Activated CD8-positive, alpha-beta memory T cell treated with anti-CD3 and anti-CD28 coated beads for 36 hours (primary cell): ENCODE measurements around the gene COX6B2. TPM values are rescaled to one million over a fixed set of nuclear protein-coding genes. Genes with fewer than 3 reads are reported as not detected.
"Not testable (repeated sequence)": the region's sequence is repeated elsewhere in the genome, so short reads cannot be mapped to it uniquely, and the experiment has no call there.

Experiments
- CTCF ChIA-PET: fragments of 350-600 bp; sonication (Branson Sonifier 250); formaldehyde crosslinking; loops from one replicate; lab custom pipeline; 2021; ENCODE audit warnings: antibody characterized with exemption; lab: Charles Lee
- POLR2A ChIA-PET: fragments of 350-600 bp; sonication (Branson Sonifier 250); formaldehyde crosslinking; loops from one replicate; lab custom pipeline; 2021; ENCODE audit warnings: antibody characterized with exemption; lab: Charles Lee
- total RNA-seq, 2 experiments: library from RNA; stranded (reverse); gene quantifications; one replicate each; pipeline ENCODE4 v1.2.3, GENCODE V29; 2021

COX6B2 gene, protein sequence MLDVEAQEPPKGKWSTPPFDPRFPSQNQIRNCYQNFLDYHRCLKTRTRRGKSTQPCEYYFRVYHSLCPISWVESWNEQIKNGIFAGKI
- total RNA-seq = not detected

DNA sequence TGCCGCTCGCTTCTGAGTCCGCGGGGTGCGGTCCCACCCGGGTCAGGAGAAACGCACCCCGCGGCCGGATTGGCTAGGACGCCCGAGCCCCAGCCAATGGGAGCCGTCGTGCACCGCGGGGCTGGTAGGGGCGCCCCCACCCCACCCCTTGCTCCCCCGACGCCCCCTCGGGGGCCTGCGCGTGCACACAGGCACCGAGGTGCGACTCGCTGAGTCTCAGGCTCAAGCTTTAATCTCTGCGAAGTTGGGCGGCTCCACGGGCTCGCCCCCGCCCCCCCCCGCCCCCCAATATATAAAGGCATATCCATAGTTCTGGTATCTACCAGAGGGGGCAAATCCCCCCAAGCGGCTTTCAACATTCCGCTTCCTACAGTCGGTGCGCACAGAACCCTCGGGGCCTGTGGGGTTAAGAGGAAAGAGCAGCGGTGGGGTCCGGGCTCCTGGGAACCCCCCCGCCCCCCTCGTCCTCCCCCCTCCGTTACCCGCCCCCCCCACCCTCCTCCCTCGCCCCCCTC is at the start of gene COX6B2:
Gene COX6B2, minus strand, starts transcription at position 22 of the 515 bp plus-strand sequence. CDS start 198 bp downstream, outside the sequence.
- CTCF ChIA-PET = interaction anchor here (1.1 kb wide), 1 partner anchor 16 kb away, joined by 3 read pairs; no protein-coding TSS in a partner anchor
- POLR2A ChIA-PET = no interaction called here

DNA sequence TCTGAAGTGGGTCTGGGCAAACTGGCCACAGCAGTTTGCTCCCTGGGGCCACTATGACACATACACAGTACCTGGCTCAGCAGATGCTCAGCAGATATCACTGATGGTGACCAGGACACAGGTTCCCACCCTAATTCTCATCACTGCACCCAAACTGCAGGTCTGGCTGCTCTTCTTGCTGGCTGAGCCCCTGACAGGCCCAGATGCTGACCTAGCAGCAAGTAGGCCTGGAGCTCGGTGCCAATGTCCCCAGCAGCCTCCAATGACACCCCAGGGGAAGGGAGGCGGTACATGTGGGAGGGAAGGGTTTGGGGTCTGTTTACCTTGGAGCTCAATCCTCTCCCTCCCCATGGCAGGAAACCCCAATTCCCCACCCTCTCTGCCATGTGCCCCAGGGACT is 48.0 kb upstream of the COX6B2 start:
- ChIA-PET POLR2A (interaction anchor here (2.2 to 3.0 kb wide), 2 partner anchors 12 to 14 kb away, joined by 5 to 7 read pairs; no protein-coding TSS in a partner anchor), CTCF (no interaction called here)

DNA sequence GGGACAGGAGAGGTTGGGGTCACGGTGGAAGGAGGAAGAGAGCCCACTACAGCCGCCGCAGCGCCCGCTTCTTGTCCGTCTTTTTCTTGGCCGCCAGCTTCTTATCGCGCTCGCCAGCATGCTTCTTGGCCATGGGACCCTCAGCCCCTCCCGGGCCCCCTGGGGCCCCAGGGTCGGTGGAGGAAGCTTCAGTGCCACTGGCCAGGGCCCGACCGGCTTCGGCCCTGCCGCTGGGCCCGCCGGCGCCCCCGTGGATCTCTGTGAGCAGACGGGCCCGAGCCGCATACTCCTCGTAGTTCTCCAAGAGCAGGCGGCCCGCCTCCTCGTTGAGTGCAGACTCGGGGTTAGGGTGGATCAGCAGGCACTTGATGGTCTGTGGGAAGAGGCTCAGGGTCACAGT is 46.9 kb upstream of the COX6B2 start:
- POLR2A ChIA-PET = interaction anchor here (2.2 to 3.0 kb wide), 2 partner anchors 11 to 13 kb away, joined by 5 to 7 read pairs; no protein-coding TSS in a partner anchor
- CTCF ChIA-PET = not testable (repeated sequence)

DNA sequence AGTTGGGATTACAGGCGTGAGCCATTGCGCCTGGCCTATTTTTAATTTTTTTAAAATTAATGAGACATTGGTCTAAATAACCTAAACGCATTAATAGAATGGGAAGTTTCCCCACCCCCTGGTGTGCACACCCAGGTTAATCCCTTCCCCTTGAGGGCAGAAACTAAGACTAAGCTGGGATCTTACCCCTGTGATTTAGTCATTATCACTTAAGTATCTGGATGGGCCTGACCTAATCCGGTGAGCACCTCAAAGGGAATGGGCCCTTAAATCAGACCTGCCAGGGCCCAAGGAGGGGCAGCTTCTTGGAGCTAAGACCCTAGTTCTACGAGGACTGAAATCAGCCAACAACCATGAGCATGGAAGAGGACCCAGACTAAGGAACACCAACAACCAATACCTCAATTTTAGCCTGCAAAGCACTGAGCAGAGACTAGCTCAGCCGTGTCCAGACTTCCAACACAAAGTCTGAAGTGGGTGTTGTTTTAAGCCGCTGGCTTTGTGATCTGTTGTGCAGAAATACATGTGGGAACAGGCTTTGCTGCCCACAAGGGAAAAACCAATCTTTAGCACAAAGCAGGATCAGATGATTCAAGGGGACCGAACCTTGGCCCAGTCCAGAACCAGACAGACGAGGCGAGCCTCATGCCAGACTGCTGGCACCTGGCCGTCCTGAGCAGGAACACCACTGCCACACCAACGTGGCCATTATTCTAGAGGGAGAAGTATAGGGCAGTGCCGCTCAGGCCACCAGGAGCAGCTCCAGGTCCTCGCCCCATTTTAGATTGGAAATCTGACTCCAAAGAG is 46.0 kb upstream of the COX6B2 start:
- ChIA-PET CTCF (no interaction called here), POLR2A (interaction anchor here (2.2 to 3.0 kb wide), 2 partner anchors 10 to 12 kb away, joined by 5 to 7 read pairs; no protein-coding TSS in a partner anchor)

DNA sequence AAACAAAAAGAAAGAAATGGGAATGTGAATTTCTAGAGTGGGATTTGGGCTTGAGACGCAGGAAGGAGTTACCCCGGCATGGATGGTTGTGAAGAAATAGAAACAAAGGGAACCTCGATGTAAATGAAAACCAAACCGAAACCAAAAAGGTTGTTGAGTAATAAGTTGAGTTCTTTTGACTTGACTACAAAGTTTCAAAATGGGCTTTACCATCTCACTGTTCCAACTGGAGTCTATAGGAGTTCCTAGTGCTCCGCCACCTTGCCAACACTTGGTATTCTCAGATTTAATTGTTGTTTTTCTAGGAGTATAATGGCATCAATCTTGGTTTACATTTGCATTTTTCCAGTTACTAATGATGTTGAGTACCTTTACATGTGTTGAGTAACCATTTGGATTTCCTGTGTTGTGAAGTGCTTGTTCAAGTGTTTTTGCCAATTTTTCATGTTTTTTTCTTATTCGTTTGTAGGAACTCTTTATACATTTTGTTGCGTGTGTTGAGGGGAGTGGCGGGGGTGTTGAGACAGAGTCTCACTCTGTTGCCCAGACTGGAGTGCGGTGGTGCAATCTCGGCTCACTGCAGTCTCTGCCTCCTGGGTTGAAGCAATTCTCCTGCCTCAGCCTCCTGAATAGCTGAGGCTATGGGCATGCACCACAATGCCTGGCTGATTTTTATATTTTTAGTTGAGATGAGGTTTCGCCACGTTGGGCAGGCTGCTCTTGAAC is 43.8 kb upstream of the COX6B2 start:
- POLR2A ChIA-PET = interaction anchor here (1.4 kb wide), 1 partner anchor 12 kb away, joined by 6 read pairs; the partner anchor contains the start of gene RPL28
- CTCF ChIA-PET = no interaction called here

DNA sequence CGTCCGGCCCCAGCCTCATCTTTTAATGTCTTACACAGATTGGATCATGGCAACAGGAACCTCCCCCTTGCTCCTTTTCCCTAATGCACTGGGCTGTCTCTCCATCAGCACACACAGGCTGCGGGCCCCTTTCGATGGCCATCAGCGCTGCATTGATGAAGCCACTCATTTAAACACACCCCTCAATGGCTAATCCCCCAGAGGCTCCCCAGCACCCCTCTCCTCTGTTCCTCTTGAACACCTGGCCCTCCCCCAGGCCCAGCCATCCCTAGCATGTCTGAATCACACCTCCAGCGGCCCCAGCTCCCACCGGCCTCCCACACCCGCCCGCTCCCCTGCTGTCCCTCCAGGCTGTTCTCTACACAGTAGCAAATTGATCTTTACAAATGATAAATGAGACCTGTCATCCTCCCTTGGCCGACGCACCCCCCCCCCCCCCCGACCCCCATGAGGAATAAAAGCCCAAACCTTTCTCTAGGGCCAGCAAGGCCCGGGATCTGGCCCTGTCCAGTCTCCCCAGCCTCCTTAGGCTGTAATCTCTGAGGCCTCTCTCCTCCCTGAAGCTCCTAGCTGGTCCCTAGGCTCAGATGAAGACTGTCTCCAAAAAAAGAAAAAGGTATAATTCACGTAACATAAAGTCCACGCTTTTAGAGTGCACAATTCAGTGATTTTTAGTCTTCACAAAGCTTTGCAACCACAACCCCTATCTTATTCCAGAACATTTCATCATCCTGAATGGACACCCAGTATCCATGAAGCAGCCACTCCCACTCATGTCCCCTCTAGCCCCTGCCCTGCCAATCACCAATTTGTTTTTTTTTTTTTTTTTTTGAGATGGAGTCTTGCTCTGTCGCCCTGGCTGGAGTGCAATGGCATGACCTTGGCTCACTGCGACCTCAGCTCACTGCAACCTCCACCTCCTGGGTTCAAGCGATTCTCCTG is 38.6 kb upstream of the COX6B2 start:
- ChIA-PET POLR2A (interaction anchor here (0.6 to 1.6 kb wide), 2 partner anchors 14 to 157 kb away, joined by 3 read pairs; no protein-coding TSS in a partner anchor), CTCF (no interaction called here)

DNA sequence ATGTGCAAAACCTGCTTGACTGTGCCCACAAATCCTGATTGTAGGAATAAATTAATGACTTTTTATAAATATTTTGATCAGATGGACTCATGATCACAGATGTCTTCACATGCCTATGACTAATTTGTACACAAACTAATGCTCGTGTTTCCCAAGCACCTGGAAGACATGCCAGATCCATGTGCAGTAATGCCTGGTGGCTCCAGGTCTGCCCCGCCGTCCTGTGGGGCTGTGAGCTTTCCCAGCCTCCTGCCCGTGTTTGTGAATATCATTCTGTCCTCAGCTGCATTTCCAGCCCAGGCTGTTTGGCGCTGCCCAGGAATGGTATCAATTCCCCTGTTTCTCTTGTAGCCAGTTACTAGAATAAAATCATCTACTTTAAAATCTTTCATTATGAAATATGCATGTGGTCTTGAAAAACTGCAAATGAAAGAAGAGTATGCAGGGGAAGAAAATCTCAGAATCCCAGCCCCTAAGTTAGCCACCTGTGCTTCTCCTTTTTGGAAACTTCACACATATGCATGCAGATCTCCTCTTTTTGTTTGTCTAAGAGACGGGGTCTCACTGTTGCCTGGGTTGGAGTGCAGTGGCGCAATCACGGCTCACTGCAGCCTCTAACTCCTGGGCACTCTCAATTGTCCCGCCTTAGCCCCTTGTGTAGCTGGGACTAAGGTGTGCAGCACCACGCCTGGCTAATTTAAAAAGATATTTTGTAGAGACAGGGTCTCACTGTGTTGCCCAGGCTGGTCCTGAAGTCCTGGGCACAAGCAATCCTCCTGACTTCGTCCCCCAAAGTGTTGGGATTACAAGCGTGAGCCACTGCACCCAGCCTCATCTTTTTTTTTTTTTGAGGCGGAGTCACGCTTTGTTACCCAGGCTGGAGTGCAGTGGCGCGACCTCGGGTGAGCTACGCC is 37.4 kb upstream of the COX6B2 start:
- ChIA-PET POLR2A (interaction anchor here (0.6 kb wide), 1 partner anchor 156 kb away, joined by 3 read pairs; no protein-coding TSS in a partner anchor), CTCF (no interaction called here)

DNA sequence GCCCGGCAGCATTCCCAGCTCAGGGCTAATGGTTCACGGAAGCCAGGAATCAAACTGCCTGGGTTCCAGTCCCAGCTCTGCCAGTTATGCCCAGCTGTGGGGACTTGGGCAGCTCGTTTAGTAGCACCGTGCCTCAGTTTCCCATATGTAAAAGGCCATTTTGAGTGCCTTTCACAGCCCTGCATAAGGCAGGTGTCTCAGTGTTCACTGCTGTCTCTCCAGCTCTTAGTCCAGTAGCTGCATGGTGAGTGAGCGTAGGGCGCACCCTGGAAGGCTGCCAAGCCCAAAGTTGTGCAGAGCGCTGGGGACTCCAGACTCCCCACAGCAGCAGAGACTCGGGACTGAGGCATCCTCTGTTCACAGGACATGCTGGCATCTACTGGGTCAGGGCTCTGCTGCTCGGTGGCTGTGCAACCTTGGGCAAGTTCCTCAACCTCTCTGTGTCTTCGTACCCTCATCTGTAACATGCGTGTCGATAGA is 36.7 kb upstream of the COX6B2 start:
- POLR2A ChIA-PET = interaction anchor here (1.2 to 3.6 kb wide), 2 partner anchors 10 to 16 kb away, joined by 5 to 14 read pairs; partner anchors contain the start of gene UBE2S
- CTCF ChIA-PET = interaction anchor here (2.0 kb wide), 1 partner anchor 89 kb away, joined by 6 read pairs; no protein-coding TSS in a partner anchor

DNA sequence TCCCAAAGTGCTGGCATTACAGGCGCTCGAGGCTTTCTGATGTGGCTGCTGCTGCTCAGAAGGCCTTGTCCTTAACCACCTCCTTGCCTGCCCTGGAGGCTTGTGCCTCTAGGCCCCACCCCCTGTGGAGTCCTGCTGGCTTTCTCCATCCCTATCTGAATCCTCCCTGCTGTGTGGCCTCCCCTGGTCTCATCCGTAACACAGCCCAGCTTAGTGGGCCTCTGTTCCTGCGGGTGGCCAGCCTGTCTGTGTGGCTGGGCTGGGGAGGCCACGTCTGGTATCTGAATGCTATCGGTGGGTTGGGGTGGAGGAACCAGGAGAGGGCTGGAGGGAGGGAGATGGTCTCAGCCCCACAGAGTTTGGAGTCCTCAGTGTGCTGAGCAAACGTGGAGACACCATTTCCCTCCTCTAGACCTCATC is 36.0 kb upstream of the COX6B2 start:
- POLR2A ChIA-PET = interaction anchor here (1.2 to 3.6 kb wide), 3 partner anchors 11 to 17 kb away, joined by 5 to 14 read pairs (median 8); partner anchors contain the start of gene UBE2S
- CTCF ChIA-PET = interaction anchor here (2.0 kb wide), 1 partner anchor 89 kb away, joined by 6 read pairs; no protein-coding TSS in a partner anchor

DNA sequence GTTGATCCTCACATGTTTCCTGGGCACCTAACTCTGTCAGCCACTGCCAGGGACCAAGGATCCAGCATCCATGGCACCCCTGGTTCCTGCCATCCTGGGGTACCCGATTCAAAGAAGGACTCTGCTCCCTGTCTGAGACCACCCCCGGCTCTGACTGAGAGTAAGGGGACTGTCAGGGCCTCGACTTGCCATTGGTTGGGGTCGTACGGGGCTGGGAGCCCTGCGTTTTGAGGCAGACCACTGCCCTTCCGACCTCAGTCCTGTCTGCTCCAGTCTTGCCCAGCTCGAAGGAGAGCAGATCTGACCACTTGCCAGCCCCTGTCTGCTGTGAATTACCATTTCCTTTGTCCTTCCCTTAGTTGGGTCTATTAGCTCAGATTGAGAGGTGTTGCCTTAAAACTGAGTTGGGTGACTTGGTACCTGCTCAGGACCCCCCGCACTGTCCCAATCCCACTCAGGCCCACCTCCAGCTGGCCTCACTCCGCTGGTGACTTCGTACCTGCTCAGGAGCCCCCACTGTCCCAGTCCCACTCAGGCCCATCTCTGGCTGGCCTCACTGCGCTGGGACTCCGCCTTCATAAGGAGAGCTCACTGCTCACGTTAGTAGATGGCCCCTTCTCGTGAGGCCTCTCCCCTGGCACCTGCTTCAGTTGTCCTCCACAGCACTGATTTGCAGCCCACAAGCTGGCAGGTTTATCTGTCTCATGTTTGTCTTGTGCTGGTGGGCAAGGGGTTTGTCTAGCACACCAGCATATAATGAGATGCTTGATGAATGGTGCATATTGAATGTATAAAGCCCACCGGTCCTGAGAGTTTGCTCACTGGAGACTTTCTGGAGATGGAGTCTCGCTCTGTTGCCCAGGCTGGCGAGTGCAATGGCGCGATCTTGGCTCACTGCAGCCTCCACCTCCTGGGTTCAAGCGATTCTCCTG is 35.1 kb upstream of the COX6B2 start:
- CTCF ChIA-PET = interaction anchor here (2.0 kb wide), 1 partner anchor 88 kb away, joined by 6 read pairs; no protein-coding TSS in a partner anchor
- POLR2A ChIA-PET = interaction anchor here (1.2 to 3.6 kb wide), 3 partner anchors 12 to 18 kb away, joined by 5 to 14 read pairs (median 8); partner anchors contain the start of gene UBE2S

DNA sequence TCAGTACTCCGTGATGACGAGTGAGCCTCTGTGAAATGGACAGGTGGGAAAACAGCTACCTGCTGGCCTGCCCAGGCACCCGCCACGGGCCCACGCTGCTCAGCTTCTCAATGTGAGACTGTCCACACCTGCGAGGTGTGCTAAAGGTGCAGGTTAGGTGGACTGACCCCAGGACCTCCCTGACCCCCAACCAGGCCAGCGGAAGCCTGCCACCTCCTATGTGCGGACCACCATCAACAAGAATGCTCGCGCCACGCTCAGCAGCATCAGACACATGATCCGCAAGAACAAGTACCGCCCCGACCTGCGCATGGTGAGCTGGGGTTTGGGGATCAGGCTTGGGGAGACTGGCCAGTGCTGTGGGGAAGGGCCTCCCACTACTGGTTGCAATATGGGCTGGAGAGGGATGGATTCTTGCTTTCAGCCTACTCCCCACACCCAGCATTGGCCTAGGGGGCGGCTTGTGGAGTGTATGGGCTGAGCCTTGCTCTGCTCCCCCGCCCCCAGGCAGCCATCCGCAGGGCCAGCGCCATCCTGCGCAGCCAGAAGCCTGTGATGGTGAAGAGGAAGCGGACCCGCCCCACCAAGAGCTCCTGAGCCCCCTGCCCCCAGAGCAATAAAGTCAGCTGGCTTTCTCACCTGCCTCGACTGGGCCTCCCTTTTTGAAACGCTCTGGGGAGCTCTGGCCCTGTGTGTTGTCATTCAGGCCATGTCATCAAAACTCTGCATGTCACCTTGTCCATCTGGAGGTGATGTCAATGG is 33.4 kb upstream of the COX6B2 start:
- ChIA-PET CTCF (interaction anchor here (0.9 kb wide), 1 partner anchor 20 kb away, joined by 3 read pairs; the partner anchor contains the start of gene UBE2S), POLR2A (interaction anchor here (1.2 to 3.6 kb wide), 6 partner anchors 14 to 133 kb away, joined by 3 to 16 read pairs (median 6); partner anchors contain the start of gene UBE2S)

DNA sequence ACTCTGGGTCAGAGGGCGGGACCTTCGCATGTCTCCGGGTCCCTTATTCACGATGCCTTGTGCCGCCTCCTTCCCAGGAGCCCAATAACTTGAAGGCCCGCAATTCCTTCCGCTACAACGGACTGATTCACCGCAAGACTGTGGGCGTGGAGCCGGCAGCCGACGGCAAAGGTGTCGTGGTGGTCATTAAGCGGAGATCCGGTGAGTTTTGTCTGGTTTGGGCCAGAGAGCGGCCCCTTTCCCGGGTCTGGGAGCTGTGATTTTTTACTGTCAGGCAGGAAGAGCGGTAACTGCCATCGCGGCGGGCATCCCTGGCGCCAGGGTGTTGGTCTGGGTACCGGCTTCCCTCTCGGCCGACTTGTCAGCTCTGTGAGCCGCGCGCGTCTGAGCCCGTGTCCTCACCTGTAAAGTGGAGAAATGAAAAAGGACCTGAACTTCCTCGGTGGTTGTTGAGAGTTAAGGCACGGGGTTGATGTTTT is 32.0 kb upstream of the COX6B2 start:
- CTCF ChIA-PET = interaction anchor here (1.2 kb wide), 1 partner anchor 85 kb away, joined by 3 read pairs; no protein-coding TSS in a partner anchor
- POLR2A ChIA-PET = interaction anchor here (0.9 to 2.1 kb wide), 5 partner anchors 11 to 132 kb away, joined by 3 to 16 read pairs (median 5); partner anchors contain the start of genes KMT5C and UBE2S

DNA sequence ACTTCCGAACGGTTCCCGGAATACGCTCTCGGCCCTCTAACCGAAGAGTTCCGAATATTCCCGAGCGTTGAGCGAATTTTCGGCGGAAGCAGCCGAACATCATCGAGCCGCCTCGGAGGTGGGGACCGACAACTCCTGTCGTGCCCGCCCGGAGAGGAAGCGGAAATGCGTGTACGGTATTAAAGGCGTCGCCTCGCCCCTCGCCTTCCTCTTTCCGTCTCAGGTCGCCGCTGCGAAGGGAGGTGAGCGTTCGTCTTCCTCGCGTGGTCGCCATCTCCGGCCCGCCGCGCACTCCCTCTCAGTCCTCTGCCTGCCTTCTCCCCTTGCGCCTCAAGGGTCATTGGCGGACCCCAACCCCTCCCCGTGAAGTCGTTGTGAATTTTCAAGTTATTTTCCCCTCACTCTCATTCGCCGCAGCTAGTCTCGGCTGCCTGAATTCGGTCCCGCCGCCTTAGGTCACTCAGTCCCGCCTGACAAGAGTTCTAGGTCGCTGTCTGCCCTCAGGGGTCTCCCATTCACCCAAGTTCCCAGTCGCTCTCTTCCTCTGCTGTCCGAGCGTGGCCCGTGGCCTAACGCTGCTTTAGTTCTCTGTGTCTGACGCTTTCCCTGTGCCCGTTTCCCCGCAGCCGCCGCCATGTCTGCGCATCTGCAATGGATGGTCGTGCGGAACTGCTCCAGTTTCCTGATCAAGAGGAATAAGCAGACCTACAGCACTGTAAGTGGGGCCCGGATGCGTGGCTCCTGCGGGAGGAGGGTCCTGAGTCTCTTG is 31.4 kb upstream of the COX6B2 start, which contains the start of gene RPL28:
Gene RPL28, plus strand, starts transcription at position 209 of the 769 bp plus-strand sequence. Its CDS starts 426 bp downstream, at position 635.
- CTCF ChIA-PET = interaction anchor here (1.2 kb wide), 1 partner anchor 84 kb away, joined by 3 read pairs; no protein-coding TSS in a partner anchor
- POLR2A ChIA-PET = interaction anchor here (0.9 to 2.1 kb wide), 3 partner anchors 11 to 46 kb away, joined by 3 to 16 read pairs (median 6); partner anchors contain the start of genes KMT5C and UBE2S
